WTC11 (cell line): Measurements from ENCODE around the gene SLC34A1. TPM values are rescaled to one million over a fixed set of nuclear protein-coding genes. Genes with fewer than 3 reads are reported as not detected.

Experiments
- ATAC-seq: fragments of 200-7000 bp; cut with Tn5 transposase; 2 replicates; pipeline ENCODE4 v1.10.0; 2021; ENCODE audit warnings: mild to moderate bottlenecking, moderate library complexity
- CTCF ChIA-PET: fragments of 300-600 bp; sonication (Branson Sonifier 250); formaldehyde crosslinking; loops from one replicate; lab custom pipeline; 2021; ENCODE audit warnings: antibody characterized with exemption; lab: Charles Lee
- POLR2A ChIA-PET: fragments of 350-600 bp; sonication (Branson Sonifier 250); formaldehyde crosslinking; loops from one replicate; lab custom pipeline; 2021; ENCODE audit warnings: antibody characterized with exemption; lab: Charles Lee
- DNase-seq: peaks from one replicate; pipeline ENCODE4 v3.0.0; 2021; ENCODE audit warnings: low spot score
- H3K27ac Mint-ChIP-seq: 2 replicates; pipeline ENCODE4 v1.8.0; 2021; ENCODE audit warnings: mixed read lengths
- H3K27me3 Mint-ChIP-seq: 2 replicates; pipeline ENCODE4 v1.8.0; 2021; ENCODE audit warnings: low read depth, mild to moderate bottlenecking, moderate library complexity, mixed read lengths
- H3K36me3 Mint-ChIP-seq: 2 replicates; pipeline ENCODE4 v1.8.0; 2021; ENCODE audit warnings: mixed read lengths
- H3K4me1 Mint-ChIP-seq: 2 replicates; pipeline ENCODE4 v1.8.0; 2022; ENCODE audit warnings: mixed read lengths
- H3K4me3 Mint-ChIP-seq: 2 replicates; pipeline ENCODE4 v1.8.0; 2021; ENCODE audit warnings: mild to moderate bottlenecking, moderate library complexity, mixed read lengths
- H3K9me3 Mint-ChIP-seq: 2 replicates; pipeline ENCODE4 v1.8.0; 2021; ENCODE audit warnings: mixed read lengths
- CREB1 ChIP-seq: sonication (generic); formaldehyde crosslinking; IDR thresholded peaks from 2 replicates; pipeline ENCODE4 v1.8.0; 2023; ENCODE audit warnings: mild to moderate bottlenecking, missing genetic modification reagents
- ELF4 ChIP-seq: sonication (generic); formaldehyde crosslinking; IDR thresholded peaks from 2 replicates; pipeline ENCODE4 v1.8.1; 2022; ENCODE audit warnings: low read depth, mild to moderate bottlenecking, moderate library complexity, missing genetic modification reagents
- ETV6 ChIP-seq: sonication (generic); formaldehyde crosslinking; IDR thresholded peaks from 2 replicates; pipeline ENCODE4 v1.8.1; 2022; ENCODE audit warnings: mild to moderate bottlenecking, missing genetic modification reagents
- GRHL2 ChIP-seq: fragments of 250-450 bp; sonication (Bioruptor Pico); IDR thresholded peaks from 2 replicates; pipeline ENCODE4 v1.8.0; 2022; ENCODE audit warnings: mild to moderate bottlenecking, moderate library complexity; ENCODE audit not compliant: insufficient replicate concordance, severe bottlenecking
- NFE2L1 ChIP-seq: sonication (generic); formaldehyde crosslinking; IDR thresholded peaks from 2 replicates; pipeline ENCODE4 v1.8.1; 2023; ENCODE audit warnings: missing genetic modification reagents
- NR1H2 ChIP-seq: sonication (generic); formaldehyde crosslinking; IDR thresholded peaks from 2 replicates; pipeline ENCODE4 v1.9.0; 2021; ENCODE audit warnings: mild to moderate bottlenecking, moderate library complexity, missing genetic modification reagents
- NR3C1 ChIP-seq: sonication (generic); formaldehyde crosslinking; conservative IDR thresholded peaks from 2 replicates; pipeline ENCODE4 v1.8.1; 2023; ENCODE audit warnings: low read depth, mild to moderate bottlenecking, missing genetic modification reagents
- RORB ChIP-seq: fragments of 250-450 bp; sonication (Bioruptor Pico); IDR thresholded peaks from 2 replicates; pipeline ENCODE4 v1.9.0; 2021; ENCODE audit warnings: mild to moderate bottlenecking
- SOX15 ChIP-seq: fragments of 250-450 bp; sonication (Bioruptor Pico); IDR thresholded peaks from 2 replicates; pipeline ENCODE4 v1.9.0; 2021; ENCODE audit warnings: mild to moderate bottlenecking
- TEAD4 ChIP-seq: sonication (generic); formaldehyde crosslinking; IDR thresholded peaks from 2 replicates; pipeline ENCODE4 v1.8.0; 2022; ENCODE audit warnings: mild to moderate bottlenecking, missing genetic modification reagents
- ZNF138 ChIP-seq: sonication (generic); formaldehyde crosslinking; conservative IDR thresholded peaks from 2 replicates; pipeline ENCODE4 v1.8.1; 2022; ENCODE audit warnings: mild to moderate bottlenecking, moderate library complexity, missing genetic modification reagents
- ZNF232 ChIP-seq: sonication (generic); formaldehyde crosslinking; IDR thresholded peaks from 2 replicates; pipeline ENCODE4 v1.8.0; 2022; ENCODE audit warnings: mild to moderate bottlenecking, missing genetic modification reagents
- ZNF317 ChIP-seq: sonication (generic); formaldehyde crosslinking; IDR thresholded peaks from 2 replicates; pipeline ENCODE4 v1.8.1; 2023; ENCODE audit warnings: low read depth, mild to moderate bottlenecking, moderate library complexity, missing genetic modification reagents, borderline replicate concordance
- total RNA-seq: library from RNA; stranded (reverse); gene quantifications from 3 replicates; pipeline ENCODE4 v1.2.3, GENCODE V29; 2021
- TF ChIP-seq, protein P1 (sequence below): sonication (generic); formaldehyde crosslinking; IDR thresholded peaks from 2 replicates; pipeline ENCODE4 v1.8.0; 2022; ENCODE audit warnings: mild to moderate bottlenecking, missing genetic modification reagents
- TF ChIP-seq, protein P2 (sequence below): fragments of 250-450 bp; sonication (Bioruptor Pico); IDR thresholded peaks from 2 replicates; pipeline ENCODE4 v2.1.2; 2022; ENCODE audit warnings: mild to moderate bottlenecking, moderate library complexity
- TF ChIP-seq, protein P3 (sequence below): sonication (generic); formaldehyde crosslinking; IDR thresholded peaks from 2 replicates; pipeline ENCODE4 v1.8.0; 2023; ENCODE audit warnings: missing genetic modification reagents, mild to moderate bottlenecking, borderline replicate concordance
- TF ChIP-seq, protein P4 (sequence below): sonication (generic); formaldehyde crosslinking; IDR thresholded peaks from 2 replicates; pipeline ENCODE4 v1.8.1; 2023; ENCODE audit warnings: mild to moderate bottlenecking, missing genetic modification reagents

SLC34A1 gene
- total RNA-seq, 1 experiment from 2014 or later = not detected

DNA sequence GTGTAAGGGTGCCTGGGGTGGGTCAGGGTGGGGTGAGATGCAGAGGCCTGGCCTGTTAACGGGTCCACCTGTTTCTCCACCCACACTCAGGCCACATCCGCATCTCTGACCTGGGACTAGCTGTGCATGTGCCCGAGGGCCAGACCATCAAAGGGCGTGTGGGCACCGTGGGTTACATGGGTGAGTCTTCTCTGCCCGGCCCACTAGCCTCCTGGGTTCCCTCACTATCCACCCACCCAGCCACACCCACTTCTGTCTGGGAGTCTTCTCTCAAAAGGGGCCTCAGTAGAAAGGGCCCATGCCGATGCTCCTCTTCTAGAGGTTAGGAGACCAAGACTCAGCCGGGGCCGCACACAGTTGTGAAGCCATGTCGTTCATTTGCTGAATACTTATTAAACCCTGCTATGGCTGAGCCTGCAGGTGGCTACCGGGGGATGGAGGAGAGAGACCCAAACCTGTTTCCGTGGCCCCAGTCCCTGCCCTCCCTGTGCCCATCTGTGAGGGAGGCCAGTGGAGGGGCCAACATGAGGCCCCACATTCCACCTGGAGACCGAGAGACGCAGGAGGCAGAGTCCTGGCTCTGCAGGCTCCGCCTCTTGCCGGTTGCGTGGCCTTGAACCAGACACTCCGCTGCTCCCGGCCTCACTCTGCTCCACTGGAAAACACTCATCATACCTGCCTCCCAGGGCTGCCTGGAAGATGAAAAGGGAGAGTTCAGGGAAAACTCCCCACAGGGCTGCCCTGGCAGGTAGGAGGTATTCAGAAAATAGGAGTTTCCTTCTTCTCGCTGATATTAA is 50.9 kb downstream of the SLC34A1 start:
- Mint-ChIP-seq H3K4me1 (peaks cover 7% of the 10 kb centered on the region), H3K27me3 (no peaks in the 10 kb centered on the region), H3K9me3 (peaks cover 4% of the 10 kb centered on the region), H3K36me3 (peaks cover 36% of the 10 kb centered on the region), H3K27ac (no peak overlapping the region), H3K4me3 (no peak overlapping the region)
- DNase-seq = no peak
- ChIA-PET CTCF (interaction anchor here (15.8 kb wide), 1 partner anchor 45 kb away, joined by 171 read pairs; no protein-coding TSS in a partner anchor), POLR2A (no interaction called here)
- no peak for ATAC-seq
- TF ChIP-seq NFE2L1 (CRISPR knock-in tag) (no peak), NR3C1 (CRISPR knock-in tag) (no peak), GRHL2 (CRISPR knock-in tag) (no peak)

DNA sequence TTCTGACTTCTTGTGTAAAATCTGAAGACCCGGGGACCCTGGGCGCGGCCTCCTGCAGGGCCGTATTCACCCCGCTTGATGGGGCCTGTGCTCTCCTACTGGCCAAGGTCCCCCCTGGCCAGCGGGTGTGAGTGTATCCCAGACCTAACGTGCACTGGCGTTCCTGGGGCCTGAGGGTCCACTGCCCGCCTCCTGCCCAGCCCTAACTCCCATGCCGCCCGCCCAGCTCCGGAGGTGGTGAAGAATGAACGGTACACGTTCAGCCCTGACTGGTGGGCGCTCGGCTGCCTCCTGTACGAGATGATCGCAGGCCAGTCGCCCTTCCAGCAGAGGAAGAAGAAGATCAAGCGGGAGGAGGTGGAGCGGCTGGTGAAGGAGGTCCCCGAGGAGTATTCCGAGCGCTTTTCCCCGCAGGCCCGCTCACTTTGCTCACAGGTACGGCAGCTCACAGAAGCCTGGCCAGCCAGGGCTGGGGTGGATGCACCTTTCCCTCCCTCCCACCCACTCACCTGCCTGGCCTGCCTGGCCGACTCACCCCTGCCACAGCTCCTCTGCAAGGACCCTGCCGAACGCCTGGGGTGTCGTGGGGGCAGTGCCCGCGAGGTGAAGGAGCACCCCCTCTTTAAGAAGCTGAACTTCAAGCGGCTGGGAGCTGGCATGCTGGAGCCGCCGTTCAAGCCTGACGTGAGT is 51.8 kb downstream of the SLC34A1 start:
- H3K4me1 Mint-ChIP-seq = peaks cover 10% of the 10 kb centered on the region
- H3K4me3 Mint-ChIP-seq = no peak overlapping the region
- no peak for ATAC-seq
- DNase-seq = no peak
- no peak overlapping the region for H3K27ac Mint-ChIP-seq
- H3K27me3 Mint-ChIP-seq = no peaks in the 10 kb centered on the region
- CTCF ChIA-PET = interaction anchor here (1.2 to 15.8 kb wide), 6 partner anchors 12 to 126 kb away, joined by 3 to 171 read pairs (median 7); no protein-coding TSS in a partner anchor
- H3K36me3 Mint-ChIP-seq = peaks cover 36% of the 10 kb centered on the region
- peaks cover 4% of the 10 kb centered on the region for H3K9me3 Mint-ChIP-seq
- POLR2A ChIA-PET = interaction anchor here (1.7 kb wide), 1 partner anchor 10 kb away, joined by 3 read pairs; the partner anchor contains the start of gene PRR7
- no peak for TF ChIP-seq ZNF138 (CRISPR knock-in tag)
- TF ChIP-seq, protein P1, sequence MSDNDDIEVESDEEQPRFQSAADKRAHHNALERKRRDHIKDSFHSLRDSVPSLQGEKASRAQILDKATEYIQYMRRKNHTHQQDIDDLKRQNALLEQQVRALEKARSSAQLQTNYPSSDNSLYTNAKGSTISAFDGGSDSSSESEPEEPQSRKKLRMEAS (CRISPR knock-in tag) = no peak
- TF ChIP-seq ZNF317 (CRISPR knock-in tag) = no peak
- no peak for TF ChIP-seq ETV6
- no peak for TF ChIP-seq NR1H2
- no peak for TF ChIP-seq ELF4 (CRISPR knock-in tag)
- TF ChIP-seq TEAD4 (CRISPR knock-in tag) = no peak
- TF ChIP-seq, protein P2, sequence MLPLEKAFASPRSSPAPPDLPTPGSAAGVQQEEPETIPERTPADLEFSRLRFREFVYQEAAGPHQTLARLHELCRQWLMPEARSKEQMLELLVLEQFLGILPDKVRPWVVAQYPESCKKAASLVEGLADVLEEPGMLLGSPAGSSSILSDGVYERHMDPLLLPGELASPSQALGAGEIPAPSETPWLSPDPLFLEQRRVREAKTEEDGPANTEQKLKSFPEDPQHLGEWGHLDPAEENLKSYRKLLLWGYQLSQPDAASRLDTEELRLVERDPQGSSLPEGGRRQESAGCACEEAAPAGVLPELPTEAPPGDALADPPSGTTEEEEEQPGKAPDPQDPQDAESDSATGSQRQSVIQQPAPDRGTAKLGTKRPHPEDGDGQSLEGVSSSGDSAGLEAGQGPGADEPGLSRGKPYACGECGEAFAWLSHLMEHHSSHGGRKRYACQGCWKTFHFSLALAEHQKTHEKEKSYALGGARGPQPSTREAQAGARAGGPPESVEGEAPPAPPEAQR = no peak
- no peak for TF ChIP-seq ZNF232 (CRISPR knock-in tag)
- TF ChIP-seq, protein P3, sequence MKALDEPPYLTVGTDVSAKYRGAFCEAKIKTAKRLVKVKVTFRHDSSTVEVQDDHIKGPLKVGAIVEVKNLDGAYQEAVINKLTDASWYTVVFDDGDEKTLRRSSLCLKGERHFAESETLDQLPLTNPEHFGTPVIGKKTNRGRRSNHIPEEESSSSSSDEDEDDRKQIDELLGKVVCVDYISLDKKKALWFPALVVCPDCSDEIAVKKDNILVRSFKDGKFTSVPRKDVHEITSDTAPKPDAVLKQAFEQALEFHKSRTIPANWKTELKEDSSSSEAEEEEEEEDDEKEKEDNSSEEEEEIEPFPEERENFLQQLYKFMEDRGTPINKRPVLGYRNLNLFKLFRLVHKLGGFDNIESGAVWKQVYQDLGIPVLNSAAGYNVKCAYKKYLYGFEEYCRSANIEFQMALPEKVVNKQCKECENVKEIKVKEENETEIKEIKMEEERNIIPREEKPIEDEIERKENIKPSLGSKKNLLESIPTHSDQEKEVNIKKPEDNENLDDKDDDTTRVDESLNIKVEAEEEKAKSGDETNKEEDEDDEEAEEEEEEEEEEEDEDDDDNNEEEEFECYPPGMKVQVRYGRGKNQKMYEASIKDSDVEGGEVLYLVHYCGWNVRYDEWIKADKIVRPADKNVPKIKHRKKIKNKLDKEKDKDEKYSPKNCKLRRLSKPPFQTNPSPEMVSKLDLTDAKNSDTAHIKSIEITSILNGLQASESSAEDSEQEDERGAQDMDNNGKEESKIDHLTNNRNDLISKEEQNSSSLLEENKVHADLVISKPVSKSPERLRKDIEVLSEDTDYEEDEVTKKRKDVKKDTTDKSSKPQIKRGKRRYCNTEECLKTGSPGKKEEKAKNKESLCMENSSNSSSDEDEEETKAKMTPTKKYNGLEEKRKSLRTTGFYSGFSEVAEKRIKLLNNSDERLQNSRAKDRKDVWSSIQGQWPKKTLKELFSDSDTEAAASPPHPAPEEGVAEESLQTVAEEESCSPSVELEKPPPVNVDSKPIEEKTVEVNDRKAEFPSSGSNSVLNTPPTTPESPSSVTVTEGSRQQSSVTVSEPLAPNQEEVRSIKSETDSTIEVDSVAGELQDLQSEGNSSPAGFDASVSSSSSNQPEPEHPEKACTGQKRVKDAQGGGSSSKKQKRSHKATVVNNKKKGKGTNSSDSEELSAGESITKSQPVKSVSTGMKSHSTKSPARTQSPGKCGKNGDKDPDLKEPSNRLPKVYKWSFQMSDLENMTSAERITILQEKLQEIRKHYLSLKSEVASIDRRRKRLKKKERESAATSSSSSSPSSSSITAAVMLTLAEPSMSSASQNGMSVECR (CRISPR knock-in tag) = no peak
- no peak for TF ChIP-seq RORB (CRISPR knock-in tag)
- TF ChIP-seq, protein P4, sequence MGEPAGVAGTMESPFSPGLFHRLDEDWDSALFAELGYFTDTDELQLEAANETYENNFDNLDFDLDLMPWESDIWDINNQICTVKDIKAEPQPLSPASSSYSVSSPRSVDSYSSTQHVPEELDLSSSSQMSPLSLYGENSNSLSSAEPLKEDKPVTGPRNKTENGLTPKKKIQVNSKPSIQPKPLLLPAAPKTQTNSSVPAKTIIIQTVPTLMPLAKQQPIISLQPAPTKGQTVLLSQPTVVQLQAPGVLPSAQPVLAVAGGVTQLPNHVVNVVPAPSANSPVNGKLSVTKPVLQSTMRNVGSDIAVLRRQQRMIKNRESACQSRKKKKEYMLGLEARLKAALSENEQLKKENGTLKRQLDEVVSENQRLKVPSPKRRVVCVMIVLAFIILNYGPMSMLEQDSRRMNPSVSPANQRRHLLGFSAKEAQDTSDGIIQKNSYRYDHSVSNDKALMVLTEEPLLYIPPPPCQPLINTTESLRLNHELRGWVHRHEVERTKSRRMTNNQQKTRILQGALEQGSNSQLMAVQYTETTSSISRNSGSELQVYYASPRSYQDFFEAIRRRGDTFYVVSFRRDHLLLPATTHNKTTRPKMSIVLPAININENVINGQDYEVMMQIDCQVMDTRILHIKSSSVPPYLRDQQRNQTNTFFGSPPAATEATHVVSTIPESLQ (CRISPR knock-in tag) = no peak
- TF ChIP-seq SOX15 (CRISPR knock-in tag) = no peak
- TF ChIP-seq CREB1 (CRISPR knock-in tag) = no peak
